ENCODE measurements around the gene PLD3. TPM values are rescaled to one million over a fixed set of nuclear protein-coding genes. Genes with fewer than 3 reads are reported as not detected.
"Not testable (repeated sequence)": the region's sequence is repeated elsewhere in the genome, so short reads cannot be mapped to it uniquely, and the experiment has no call there.

The PLD3 gene
- total RNA-seq, 1 donor from 2014 or later, result 1,227 TPM

DNA sequence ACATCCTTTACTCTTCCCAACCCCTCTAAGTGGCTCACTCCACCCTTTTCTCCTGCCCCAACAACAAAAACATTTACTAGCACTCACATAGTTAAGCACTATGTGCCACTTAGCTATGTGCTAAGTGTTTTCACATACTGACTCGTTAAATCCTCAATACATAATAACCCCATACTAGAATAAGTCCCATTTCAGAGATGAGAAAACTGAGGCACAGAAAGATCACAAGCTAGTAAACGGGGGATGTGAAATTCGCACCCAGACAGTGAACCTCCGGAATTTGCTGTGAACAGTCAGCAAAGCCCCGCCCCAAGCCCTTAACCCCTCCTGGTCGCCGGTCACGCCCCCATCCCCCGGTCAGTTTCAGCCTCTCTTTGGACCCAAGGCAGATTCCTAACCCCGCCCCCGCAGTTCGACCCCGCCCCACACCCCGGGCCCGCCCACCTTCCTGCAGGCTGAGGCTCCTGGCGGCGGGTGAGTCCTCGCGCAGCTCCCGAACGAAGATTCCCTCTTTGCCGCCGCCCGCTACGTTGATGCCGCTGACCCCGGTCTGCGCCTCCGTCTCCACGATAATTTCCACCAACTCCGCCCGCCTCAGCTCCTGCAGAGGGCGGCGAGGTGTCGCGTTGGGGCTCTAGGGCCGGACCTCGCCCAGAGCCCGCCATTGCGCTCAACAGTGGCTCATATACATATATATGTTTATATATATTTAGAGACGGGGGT lies 54.9 kb downstream of the PLD3 start:
- H3K27ac Mint-ChIP-seq (ENCODE audit: unreplicated experiment), result no peak overlapping the region
- DNase-seq, result peak; percentile 96
- H3K4me1 Mint-ChIP-seq (ENCODE audit: low read depth, unreplicated experiment), result peaks cover 10% of the 10 kb centered on the region
- TF ChIP-seq, protein P1, sequence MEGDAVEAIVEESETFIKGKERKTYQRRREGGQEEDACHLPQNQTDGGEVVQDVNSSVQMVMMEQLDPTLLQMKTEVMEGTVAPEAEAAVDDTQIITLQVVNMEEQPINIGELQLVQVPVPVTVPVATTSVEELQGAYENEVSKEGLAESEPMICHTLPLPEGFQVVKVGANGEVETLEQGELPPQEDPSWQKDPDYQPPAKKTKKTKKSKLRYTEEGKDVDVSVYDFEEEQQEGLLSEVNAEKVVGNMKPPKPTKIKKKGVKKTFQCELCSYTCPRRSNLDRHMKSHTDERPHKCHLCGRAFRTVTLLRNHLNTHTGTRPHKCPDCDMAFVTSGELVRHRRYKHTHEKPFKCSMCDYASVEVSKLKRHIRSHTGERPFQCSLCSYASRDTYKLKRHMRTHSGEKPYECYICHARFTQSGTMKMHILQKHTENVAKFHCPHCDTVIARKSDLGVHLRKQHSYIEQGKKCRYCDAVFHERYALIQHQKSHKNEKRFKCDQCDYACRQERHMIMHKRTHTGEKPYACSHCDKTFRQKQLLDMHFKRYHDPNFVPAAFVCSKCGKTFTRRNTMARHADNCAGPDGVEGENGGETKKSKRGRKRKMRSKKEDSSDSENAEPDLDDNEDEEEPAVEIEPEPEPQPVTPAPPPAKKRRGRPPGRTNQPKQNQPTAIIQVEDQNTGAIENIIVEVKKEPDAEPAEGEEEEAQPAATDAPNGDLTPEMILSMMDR (IDR thresholded peaks at IDR 0.05; ENCODE audit: partially characterized antibody, unreplicated experiment), result no peak
- H3K4me3 Mint-ChIP-seq (ENCODE audit: unreplicated experiment), result peak overlapping the region; percentile 87
- H3K9me3 Mint-ChIP-seq (ENCODE audit: unreplicated experiment), result peaks cover 10% of the 10 kb centered on the region
- H3K36me3 Mint-ChIP-seq (ENCODE audit: unreplicated experiment), result peaks cover 8% of the 10 kb centered on the region
- peaks cover 13% of the 10 kb centered on the region for H3K27me3 Mint-ChIP-seq (ENCODE audit: unreplicated experiment)

DNA sequence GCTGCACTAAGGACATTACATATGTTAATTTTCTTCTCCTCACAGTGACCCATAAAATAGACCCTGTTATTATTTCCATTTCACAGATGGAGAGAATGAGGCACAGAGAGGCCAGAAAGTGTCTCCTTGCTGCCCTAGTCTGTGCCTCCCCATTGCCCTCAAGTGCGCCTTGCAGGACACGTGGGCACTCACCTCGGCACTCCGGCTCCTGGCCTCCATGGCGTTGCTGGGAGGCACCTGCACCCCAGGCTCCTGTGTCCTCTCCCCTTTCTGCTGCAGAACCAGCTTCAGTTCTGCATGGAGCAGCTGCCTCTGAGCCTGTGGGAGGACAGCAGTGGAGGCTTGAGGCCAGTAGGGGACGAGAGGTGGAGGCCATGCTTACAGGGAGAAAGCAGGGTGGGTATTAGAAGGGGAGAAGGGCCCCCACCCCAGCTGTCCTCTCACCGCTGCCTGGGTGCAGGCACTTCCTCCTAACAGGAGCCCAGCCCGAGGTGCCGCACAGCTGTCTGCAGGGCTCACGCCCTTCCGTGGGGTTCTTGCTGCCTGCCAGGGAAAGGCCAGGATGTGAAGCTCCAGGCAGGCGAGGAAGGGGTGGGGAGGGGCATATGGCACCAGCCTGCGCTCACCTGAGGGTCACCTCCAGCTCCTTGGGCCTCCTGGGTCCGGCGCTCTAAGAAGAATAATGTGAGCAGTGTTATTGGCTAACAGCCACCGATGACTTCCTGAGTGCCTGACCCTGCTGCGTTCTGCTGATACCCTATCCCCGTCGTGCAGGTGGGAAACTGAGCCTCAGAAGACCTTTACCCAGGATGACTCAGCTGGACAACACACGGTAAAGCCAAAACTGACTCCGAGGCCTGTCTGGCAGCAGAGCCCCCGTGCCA lies 59.5 kb downstream of the PLD3 start:
- DNase-seq, result no peak
- peaks cover 2% of the 10 kb centered on the region for H3K9me3 Mint-ChIP-seq (ENCODE audit: unreplicated experiment)
- TF ChIP-seq, protein P1 (IDR thresholded peaks at IDR 0.05; ENCODE audit: partially characterized antibody, unreplicated experiment), result no peak
- H3K4me3 Mint-ChIP-seq (ENCODE audit: unreplicated experiment), result no peak overlapping the region
- H3K27me3 Mint-ChIP-seq (ENCODE audit: unreplicated experiment), result peaks cover 1% of the 10 kb centered on the region
- peaks cover 6% of the 10 kb centered on the region for H3K4me1 Mint-ChIP-seq (ENCODE audit: low read depth, unreplicated experiment)
- H3K36me3 Mint-ChIP-seq (ENCODE audit: unreplicated experiment), result no peaks in the 10 kb centered on the region
- no peak overlapping the region for H3K27ac Mint-ChIP-seq (ENCODE audit: unreplicated experiment)

DNA sequence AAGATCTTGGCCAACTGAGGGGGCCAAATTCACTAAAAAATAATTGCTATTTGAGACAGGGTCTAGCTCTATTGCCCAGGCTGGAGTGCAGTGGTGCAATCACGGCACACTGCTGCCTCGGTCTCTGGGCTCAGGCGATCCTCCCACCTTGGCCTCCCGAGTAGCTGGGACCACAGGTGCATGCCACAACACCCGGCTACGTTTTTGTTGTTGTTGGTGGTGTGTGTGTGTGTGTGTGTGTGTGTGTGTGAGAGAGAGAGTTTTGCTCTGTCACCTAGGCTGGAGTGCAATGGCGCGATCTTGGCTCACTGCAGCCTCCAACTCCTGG lies 60.1 kb downstream of the PLD3 start:
- H3K27me3 Mint-ChIP-seq (ENCODE audit: unreplicated experiment); H3K27ac Mint-ChIP-seq (ENCODE audit: unreplicated experiment); H3K36me3 Mint-ChIP-seq (ENCODE audit: unreplicated experiment); H3K4me1 Mint-ChIP-seq (ENCODE audit: low read depth, unreplicated experiment); DNase-seq; H3K4me3 Mint-ChIP-seq (ENCODE audit: unreplicated experiment); H3K9me3 Mint-ChIP-seq (ENCODE audit: unreplicated experiment): not testable (repeated sequence)

DNA sequence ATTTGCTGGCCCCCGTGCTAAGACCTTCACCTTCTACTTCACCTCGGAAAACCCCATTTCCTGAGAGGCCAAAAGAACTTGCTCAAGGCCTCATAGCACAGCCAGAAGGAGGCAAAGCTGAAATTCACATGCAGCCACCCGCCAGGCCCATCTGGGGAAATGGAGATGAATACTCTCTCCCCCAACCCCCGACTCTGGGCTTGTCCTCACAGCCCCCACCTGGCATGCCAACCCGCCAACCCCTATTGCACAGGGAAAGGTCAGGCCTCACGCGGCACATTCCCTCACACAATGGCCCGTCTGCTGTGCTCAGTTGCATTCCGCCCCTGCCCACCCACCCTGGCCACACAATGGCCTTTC lies 61.5 kb downstream of the PLD3 start:
- Mint-ChIP-seq H3K36me3 (ENCODE audit: unreplicated experiment) (no peaks in the 10 kb centered on the region), H3K4me3 (ENCODE audit: unreplicated experiment) (no peak overlapping the region), H3K4me1 (ENCODE audit: low read depth, unreplicated experiment) (peaks cover 5% of the 10 kb centered on the region), H3K27ac (ENCODE audit: unreplicated experiment) (no peak overlapping the region), H3K27me3 (ENCODE audit: unreplicated experiment) (peaks cover 1% of the 10 kb centered on the region), H3K9me3 (ENCODE audit: unreplicated experiment) (peaks cover 2% of the 10 kb centered on the region)
- TF ChIP-seq, protein P1 (IDR thresholded peaks at IDR 0.05; ENCODE audit: partially characterized antibody, unreplicated experiment), result no peak
- no peak for DNase-seq

DNA sequence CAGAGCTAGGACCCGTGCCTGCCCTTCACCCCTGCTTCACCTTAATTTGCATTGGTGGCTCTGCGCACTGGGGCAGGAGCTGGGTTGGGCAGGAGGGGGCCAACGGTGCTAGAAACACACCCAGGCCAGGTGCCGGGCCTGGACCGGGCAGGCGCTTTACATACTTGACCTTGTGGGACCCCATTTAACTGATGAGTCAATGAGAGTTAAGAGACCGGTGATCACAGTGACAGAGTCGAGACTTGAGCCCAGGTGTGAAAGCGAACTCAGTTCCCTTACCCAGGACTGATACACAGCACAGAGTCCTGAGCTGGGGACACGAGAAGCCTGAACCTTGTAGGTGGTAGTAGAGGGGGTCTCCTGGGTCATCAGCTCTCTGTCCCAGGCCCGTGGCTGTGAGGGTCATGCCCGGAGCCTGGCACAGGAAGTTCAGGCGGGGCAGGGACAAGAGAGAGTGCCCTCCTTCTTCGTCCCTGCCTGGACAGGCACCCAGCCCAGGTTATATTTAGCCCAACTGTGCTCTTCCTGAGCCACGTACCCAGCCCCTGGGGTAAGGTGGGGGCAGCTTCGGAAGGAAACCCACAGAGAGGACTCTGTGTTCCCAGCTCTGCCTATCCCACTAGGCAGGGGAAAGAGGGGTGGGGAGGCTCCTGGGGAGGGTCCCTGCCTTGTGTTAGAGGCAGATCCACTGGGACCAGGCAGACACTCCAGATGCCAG lies 62.8 kb downstream of the PLD3 start:
- Mint-ChIP-seq H3K4me3 (ENCODE audit: unreplicated experiment) (no peak overlapping the region), H3K36me3 (ENCODE audit: unreplicated experiment) (no peaks in the 10 kb centered on the region), H3K4me1 (ENCODE audit: low read depth, unreplicated experiment) (peaks cover 5% of the 10 kb centered on the region), H3K27ac (ENCODE audit: unreplicated experiment) (no peak overlapping the region), H3K9me3 (ENCODE audit: unreplicated experiment) (peaks cover 1% of the 10 kb centered on the region), H3K27me3 (ENCODE audit: unreplicated experiment) (no peaks in the 10 kb centered on the region)
- TF ChIP-seq, protein P1 (IDR thresholded peaks at IDR 0.05; ENCODE audit: partially characterized antibody, unreplicated experiment), result no peak
- no peak for DNase-seq
